Activated CD8-positive, alpha-beta T cell treated with anti-CD3 and anti-CD28 coated beads, Interleukin-2, amount 10 ng/mL, durations not matched to agents 7 days and 5 days (primary cell): ENCODE measurements around the gene AGAP1. TPM values are rescaled to one million over a fixed set of nuclear protein-coding genes. Genes with fewer than 3 reads are reported as not detected.

Experiments used
- ATAC-seq: fragments of 150-1000 bp; cut with Tn5 transposase; one replicate; pipeline ENCODE4 v1.10.0; 2021; ENCODE audit warnings: moderate library complexity
- CTCF ChIA-PET: fragments of 350-600 bp; sonication (Branson Sonifier 250); formaldehyde crosslinking; loops from one replicate; lab custom pipeline; 2021; ENCODE audit warnings: antibody characterized with exemption; lab: Charles Lee
- POLR2A ChIA-PET: fragments of 350-600 bp; sonication (Branson Sonifier 250); formaldehyde crosslinking; loops from one replicate; lab custom pipeline; 2021; ENCODE audit warnings: antibody characterized with exemption; lab: Charles Lee
- DNase-seq: peaks from one replicate; pipeline ENCODE4 v3.0.0-alpha.2; 2020
- H3K27ac Mint-ChIP-seq: one replicate; pipeline ENCODE4 v1.8.0; 2021; ENCODE audit warnings: mild to moderate bottlenecking, mixed read lengths
- H3K27me3 Mint-ChIP-seq: one replicate; pipeline ENCODE4 v1.8.0; 2021; ENCODE audit warnings: low read depth, mixed read lengths
- H3K36me3 Mint-ChIP-seq: one replicate; pipeline ENCODE4 v1.8.0; 2021; ENCODE audit warnings: low read depth, mixed read lengths
- H3K4me1 Mint-ChIP-seq: one replicate; pipeline ENCODE4 v1.8.0; 2021; ENCODE audit warnings: low read depth, mixed read lengths
- H3K4me3 Mint-ChIP-seq: one replicate; pipeline ENCODE4 v1.8.0; 2021; ENCODE audit warnings: mild to moderate bottlenecking, mixed read lengths
- H3K9me3 Mint-ChIP-seq: one replicate; pipeline ENCODE4 v1.8.0; 2022; ENCODE audit warnings: mixed read lengths; ENCODE audit not compliant: insufficient read depth
- total RNA-seq, 2 experiments: library from RNA; stranded (reverse); gene quantifications; one replicate each; pipeline ENCODE4 v1.2.3, GENCODE V29; 2021

Gene AGAP1
- total RNA-seq, 2 experiments from 2014 or later, result 0.82 to 1.3 TPM

GRCh38 chr2:235908826-235909225 is 415.0 kb downstream of the AGAP1 start:
- ATAC-seq (no peak), DNase-seq (no peak)
- H3K27ac Mint-ChIP-seq, result no peak overlapping the region
- no peak overlapping the region for H3K4me3 Mint-ChIP-seq
- ChIA-PET POLR2A (no interaction called here), CTCF (no interaction called here)
- H3K9me3 Mint-ChIP-seq, result no peaks in the 10 kb centered on the region
- no peaks in the 10 kb centered on the region for H3K4me1 Mint-ChIP-seq
- H3K36me3 Mint-ChIP-seq, result no peaks in the 10 kb centered on the region
- peaks cover 2% of the 10 kb centered on the region for H3K27me3 Mint-ChIP-seq

DNA sequence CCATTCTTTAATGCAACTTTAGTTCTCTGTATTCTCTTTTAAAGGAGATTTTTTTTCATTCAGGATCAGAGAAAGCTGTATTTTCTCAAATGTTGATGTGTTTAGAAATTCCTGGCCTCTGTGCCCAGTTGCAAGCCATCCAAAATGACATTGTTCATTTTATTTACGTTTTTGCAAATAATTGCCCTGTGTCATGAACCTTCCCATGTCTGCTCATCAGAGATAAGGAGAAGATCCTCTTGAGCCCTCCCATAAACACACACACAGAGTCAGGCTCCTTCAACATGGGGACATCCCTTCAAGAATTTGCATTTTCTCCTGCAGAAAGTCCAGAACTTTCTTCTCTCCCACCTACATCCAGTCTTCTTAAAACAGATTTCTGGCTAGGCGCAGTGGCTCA is 415.5 kb downstream of the AGAP1 start:
- H3K4me1 Mint-ChIP-seq, result no peaks in the 10 kb centered on the region
- no peak overlapping the region for H3K4me3 Mint-ChIP-seq
- ChIA-PET POLR2A (no interaction called here), CTCF (no interaction called here)
- DNase-seq, result no peak
- no peaks in the 10 kb centered on the region for H3K9me3 Mint-ChIP-seq
- no peaks in the 10 kb centered on the region for H3K27me3 Mint-ChIP-seq
- no peak overlapping the region for H3K27ac Mint-ChIP-seq
- H3K36me3 Mint-ChIP-seq, result no peaks in the 10 kb centered on the region
- no peak for ATAC-seq

GRCh38 chr2:235910067-235910466 is 416.2 kb downstream of the AGAP1 start:
- no peaks in the 10 kb centered on the region for H3K27me3 Mint-ChIP-seq
- ATAC-seq (no peak), DNase-seq (no peak)
- no peaks in the 10 kb centered on the region for H3K4me1 Mint-ChIP-seq
- no peaks in the 10 kb centered on the region for H3K9me3 Mint-ChIP-seq
- ChIA-PET CTCF (no interaction called here), POLR2A (no interaction called here)
- no peak overlapping the region for H3K4me3 Mint-ChIP-seq
- H3K27ac Mint-ChIP-seq, result no peak overlapping the region
- no peaks in the 10 kb centered on the region for H3K36me3 Mint-ChIP-seq

- H3K4me3 Mint-ChIP-seq, result no peak overlapping the region
- no peaks in the 10 kb centered on the region for H3K36me3 Mint-ChIP-seq
- no peaks in the 10 kb centered on the region for H3K9me3 Mint-ChIP-seq
These were observed 417.3 kb downstream of the AGAP1 start for GRCh38 chr2:235911125-235911524.

DNA sequence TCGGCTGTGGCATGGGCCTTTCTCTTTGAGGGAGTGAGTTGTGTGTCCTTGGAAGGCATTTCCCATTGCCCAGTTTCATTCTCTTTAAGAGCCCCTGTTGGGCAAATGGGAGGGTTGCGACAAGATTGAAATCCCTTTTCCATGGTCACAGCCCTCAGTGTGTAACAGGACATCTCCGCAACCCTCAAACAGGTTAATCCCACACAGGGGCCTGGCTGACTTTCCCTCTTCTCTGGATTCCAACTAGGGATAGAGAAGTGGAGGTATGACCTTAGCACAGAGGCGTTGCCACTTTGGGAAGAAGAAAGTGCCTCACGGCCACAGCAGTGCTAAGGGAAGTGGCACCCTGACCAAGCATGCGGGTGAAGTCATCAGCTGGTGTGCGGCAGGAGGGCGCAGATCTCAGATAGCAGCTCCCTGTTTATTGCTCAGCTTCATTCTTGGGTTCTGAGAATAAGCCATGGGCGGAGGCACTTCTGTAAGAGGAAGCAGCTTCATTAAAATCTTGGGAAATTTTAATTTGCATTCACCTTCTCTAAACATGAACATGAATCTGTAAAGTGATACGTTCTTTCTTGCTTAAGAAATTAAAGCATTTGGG is 417.9 kb downstream of the AGAP1 start:
- no peak overlapping the region for H3K4me3 Mint-ChIP-seq
- ATAC-seq, result no peak
- POLR2A ChIA-PET, result no interaction called here

More at GRCh38 chr2:235911125-235911524, 417.3 kb downstream of the AGAP1 start:
- Mint-ChIP-seq H3K27me3 (no peaks in the 10 kb centered on the region), H3K27ac (no peak overlapping the region), H3K4me1 (no peaks in the 10 kb centered on the region)
- ATAC-seq (no peak), DNase-seq (no peak)
- CTCF ChIA-PET, result no interaction called here
- POLR2A ChIA-PET, result no interaction called here

GRCh38 chr2:235914756-235915155 is 420.9 kb downstream of the AGAP1 start:
- Mint-ChIP-seq H3K4me3 (no peak overlapping the region), H3K9me3 (no peaks in the 10 kb centered on the region), H3K27me3 (no peaks in the 10 kb centered on the region), H3K36me3 (no peaks in the 10 kb centered on the region), H3K4me1 (no peaks in the 10 kb centered on the region), H3K27ac (no peak overlapping the region)
- no peak for ATAC-seq
- ChIA-PET CTCF (no interaction called here), POLR2A (no interaction called here)
- no peak for DNase-seq

More for the DNA sequence above, 417.9 kb downstream of the AGAP1 start:
- no peaks in the 10 kb centered on the region for H3K4me1 Mint-ChIP-seq
- CTCF ChIA-PET, result no interaction called here
- no peaks in the 10 kb centered on the region for H3K36me3 Mint-ChIP-seq
- H3K27ac Mint-ChIP-seq, result no peak overlapping the region
- H3K27me3 Mint-ChIP-seq, result no peaks in the 10 kb centered on the region
- no peaks in the 10 kb centered on the region for H3K9me3 Mint-ChIP-seq
- no peak for DNase-seq

DNA sequence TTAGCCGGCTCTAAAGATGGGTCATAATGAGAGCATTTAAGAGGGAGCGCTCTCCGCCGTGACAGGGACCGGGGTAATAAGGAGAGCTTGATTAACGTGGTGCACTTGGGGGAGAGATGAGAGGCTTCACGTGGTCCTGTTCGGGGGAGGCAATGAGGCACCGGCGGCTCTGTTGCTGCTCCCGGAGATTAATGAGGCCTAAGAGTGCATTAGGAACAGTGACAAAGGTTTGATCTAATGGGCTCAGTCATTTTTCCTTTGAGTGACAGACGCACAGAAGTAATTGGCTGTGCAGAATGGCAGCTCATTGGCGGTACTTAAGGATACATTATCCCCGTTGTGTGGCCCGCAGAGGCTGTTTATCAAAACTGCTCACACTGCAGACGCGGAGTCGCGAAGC is 423.7 kb downstream of the AGAP1 start:
- DNase-seq, result no peak
- no peak for ATAC-seq
- Mint-ChIP-seq H3K4me3 (no peak overlapping the region), H3K27me3 (peaks cover 2% of the 10 kb centered on the region), H3K36me3 (no peaks in the 10 kb centered on the region), H3K4me1 (no peaks in the 10 kb centered on the region), H3K9me3 (no peaks in the 10 kb centered on the region), H3K27ac (no peak overlapping the region)
- CTCF ChIA-PET, result no interaction called here
- POLR2A ChIA-PET, result no interaction called here

- ATAC-seq, result no peak
- no peak overlapping the region for H3K27ac Mint-ChIP-seq
- H3K36me3 Mint-ChIP-seq, result no peaks in the 10 kb centered on the region
- POLR2A ChIA-PET, result no interaction called here
- no peak overlapping the region for H3K4me3 Mint-ChIP-seq
- peaks cover 2% of the 10 kb centered on the region for H3K27me3 Mint-ChIP-seq
- H3K9me3 Mint-ChIP-seq, result no peaks in the 10 kb centered on the region
- H3K4me1 Mint-ChIP-seq, result no peaks in the 10 kb centered on the region
- CTCF ChIA-PET, result no interaction called here
- no peak for DNase-seq
These were observed 425.0 kb downstream of the AGAP1 start for GRCh38 chr2:235918876-235919275.

DNA sequence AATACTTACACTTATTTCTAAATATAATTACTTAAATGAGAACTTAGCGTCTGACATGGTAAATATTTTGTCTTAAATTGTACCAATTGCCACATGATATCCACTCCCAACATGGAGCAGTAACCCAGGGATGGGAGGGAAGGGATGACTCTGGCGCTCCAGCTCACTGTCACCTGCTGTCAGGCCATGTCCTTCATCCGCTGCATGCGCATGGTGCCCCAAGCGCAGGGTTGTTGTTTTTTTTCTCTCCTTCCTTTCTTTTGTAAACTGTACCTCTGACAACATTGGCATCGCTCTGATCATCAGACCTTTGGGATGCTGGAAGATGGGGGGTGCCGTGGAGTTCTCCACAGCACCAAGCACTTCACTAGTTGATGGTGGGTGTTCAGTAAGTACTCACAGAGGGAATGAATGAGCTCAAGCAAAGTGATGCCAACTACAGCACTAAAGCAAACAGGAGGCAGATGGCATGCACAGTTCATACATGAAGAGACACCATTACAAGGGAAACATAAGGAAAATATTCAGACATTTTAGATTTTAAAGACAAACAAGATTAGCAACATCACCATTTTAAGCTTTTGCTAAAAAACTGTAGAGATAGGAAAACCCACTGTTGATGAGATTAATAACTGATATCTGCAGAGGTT is 426.5 kb downstream of the AGAP1 start:
- Mint-ChIP-seq H3K27ac (no peak overlapping the region), H3K4me1 (no peaks in the 10 kb centered on the region), H3K4me3 (no peak overlapping the region), H3K9me3 (no peaks in the 10 kb centered on the region), H3K36me3 (no peaks in the 10 kb centered on the region), H3K27me3 (peaks cover 2% of the 10 kb centered on the region)
- POLR2A ChIA-PET, result no interaction called here
- no peak for ATAC-seq
- CTCF ChIA-PET, result no interaction called here
- DNase-seq, result no peak

GRCh38 chr2:235921508-235922191 is 427.8 kb downstream of the AGAP1 start:
- Mint-ChIP-seq H3K27ac (no peak overlapping the region), H3K27me3 (peaks cover 2% of the 10 kb centered on the region), H3K36me3 (no peaks in the 10 kb centered on the region), H3K4me1 (no peaks in the 10 kb centered on the region), H3K9me3 (no peaks in the 10 kb centered on the region), H3K4me3 (no peak overlapping the region)
- ChIA-PET CTCF (no interaction called here), POLR2A (no interaction called here)
- no peak for ATAC-seq
- no peak for DNase-seq

DNA sequence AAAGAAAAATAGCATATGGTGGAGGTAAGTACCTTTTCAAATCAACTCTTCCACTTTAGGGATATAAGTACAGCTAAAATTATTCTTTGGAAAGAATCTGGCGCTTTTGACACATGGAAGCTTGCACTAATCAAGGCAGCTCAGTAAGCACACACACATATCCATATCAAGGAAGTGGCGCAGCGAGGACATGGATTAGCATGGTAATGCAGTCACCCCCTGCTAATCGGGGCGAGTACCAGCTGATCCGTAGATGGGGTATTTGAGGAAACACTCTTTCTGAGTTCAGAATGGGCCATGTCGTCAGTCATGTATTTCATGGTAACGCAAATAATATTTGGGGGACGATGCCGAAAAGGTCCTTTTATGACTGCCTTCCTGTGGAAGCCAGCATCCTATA is 429.0 kb downstream of the AGAP1 start:
- DNase-seq, result no peak
- Mint-ChIP-seq H3K27me3 (peaks cover 2% of the 10 kb centered on the region), H3K4me3 (no peak overlapping the region), H3K27ac (no peak overlapping the region), H3K4me1 (no peaks in the 10 kb centered on the region), H3K9me3 (no peaks in the 10 kb centered on the region), H3K36me3 (no peaks in the 10 kb centered on the region)
- ChIA-PET POLR2A (no interaction called here), CTCF (no interaction called here)
- ATAC-seq, result no peak

DNA sequence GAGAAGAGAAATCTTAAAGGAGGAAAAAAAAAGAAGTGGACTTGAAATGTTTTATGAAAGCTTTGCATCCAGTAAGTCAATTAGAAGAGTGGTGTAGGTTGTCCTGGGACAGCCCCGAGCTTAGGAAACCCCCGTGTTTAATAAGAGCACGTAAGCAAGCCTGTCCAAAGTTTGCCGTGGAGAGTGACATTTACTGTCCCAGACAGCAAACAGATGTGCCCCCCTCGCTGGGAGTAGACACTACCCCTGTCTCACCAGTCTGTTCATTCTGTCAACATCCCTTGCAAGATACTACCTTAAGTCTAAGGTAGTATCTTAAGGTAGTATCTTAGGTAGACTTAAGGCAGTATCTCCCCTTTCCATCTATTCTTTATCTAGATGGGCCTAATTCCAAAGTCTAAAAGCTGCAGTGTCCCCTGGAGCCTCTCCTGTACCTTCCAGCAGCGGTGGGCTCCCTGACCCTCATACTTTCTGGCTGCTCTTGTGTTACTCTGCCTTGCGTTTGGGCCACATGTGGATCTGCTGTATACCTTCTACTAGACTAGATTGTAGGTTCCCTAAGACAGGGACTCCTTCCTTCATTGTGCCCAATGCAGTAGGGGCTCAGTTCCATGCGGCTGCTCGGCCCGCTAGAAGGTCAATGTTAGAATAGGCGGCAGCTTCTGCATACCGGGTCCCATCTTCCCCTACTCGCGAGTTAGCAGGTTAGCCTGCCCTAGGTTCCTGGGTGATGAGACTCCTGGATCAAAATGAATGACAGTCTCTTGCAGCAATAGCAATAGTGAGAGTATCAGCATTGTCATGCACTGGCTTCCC is 430.2 kb downstream of the AGAP1 start:
- Mint-ChIP-seq H3K4me1 (no peaks in the 10 kb centered on the region), H3K4me3 (no peak overlapping the region), H3K27me3 (peaks cover 2% of the 10 kb centered on the region), H3K9me3 (no peaks in the 10 kb centered on the region), H3K36me3 (no peaks in the 10 kb centered on the region), H3K27ac (no peak overlapping the region)
- ChIA-PET CTCF (no interaction called here), POLR2A (interaction anchor here (0.6 kb wide), 1 partner anchor 162 kb away, joined by 5 read pairs; no protein-coding TSS in a partner anchor)
- no peak for ATAC-seq
- DNase-seq, result no peak
